Fibroblast of villous mesenchyme (primary cell): ENCODE data around the gene KRR1. TPM values are rescaled to one million over a fixed set of nuclear protein-coding genes. Genes with fewer than 3 reads are reported as not detected.
"Not testable (repeated sequence)": the region's sequence is repeated elsewhere in the genome, so short reads cannot be mapped to it uniquely, and the experiment has no call there.

Experiments
- DNase-seq: peaks from one replicate; pipeline ENCODE4 v3.0.0-alpha.2; 2010; ENCODE audit warnings: low read depth
- H3K4me3 ChIP-seq: 2 replicates; pipeline ENCODE4 v1.5.1; 2011; ENCODE audit warnings: low read depth, mild to moderate bottlenecking, low read length
- CTCF ChIP-seq: IDR thresholded peaks from 2 replicates; pipeline ENCODE4 v1.5.1; 2012; ENCODE audit warnings: low read depth, mild to moderate bottlenecking, low read length; ENCODE audit not compliant: insufficient read depth
- total RNA-seq: library from RNA; depleted of rRNA; stranded (reverse); fragments of >200 nt; gene quantifications from 2 replicates; pipeline ENCODE4 v1.2.3, GENCODE V29; 2012

KRR1 gene
- total RNA-seq, 1 donor, result 31.1 TPM

GRCh38 chr12:75526655-75527511, 15.5 kb upstream of the KRR1 start:
- peak; percentile 71 for DNase-seq
- TF ChIP-seq CTCF, result peak; percentile 64
- H3K4me3 ChIP-seq, result no peak overlapping the region

GRCh38 chr12:75525263-75525662, 13.9 kb upstream of the KRR1 start:
- peak; percentile 28 for DNase-seq
- no peak overlapping the region for H3K4me3 ChIP-seq
- peak; percentile 47 for TF ChIP-seq CTCF

- not testable (repeated sequence) for DNase-seq, H3K4me3 ChIP-seq
Observed at GRCh38 chr12:75522124-75522523, 10.7 kb upstream of the KRR1 start.

- not testable (repeated sequence) for DNase-seq, H3K4me3 ChIP-seq
Observed at GRCh38 chr12:75521224-75521623, 9.8 kb upstream of the KRR1 start.

GRCh38 chr12:75509621-75510020, 1.8 kb downstream of the KRR1 start:
- no peak for DNase-seq
- TF ChIP-seq CTCF, result no peak
- H3K4me3 ChIP-seq, result no peak overlapping the region

GRCh38 chr12:75508159-75508558, 3.2 kb downstream of the KRR1 start:
- no peak for DNase-seq
- TF ChIP-seq CTCF, result no peak
- no peak overlapping the region for H3K4me3 ChIP-seq

- H3K4me3 ChIP-seq, result no peak overlapping the region
- TF ChIP-seq CTCF, result no peak
- DNase-seq, result no peak
Observed at GRCh38 chr12:75507086-75507485, 4.3 kb downstream of the KRR1 start.

GRCh38 chr12:75505706-75506312, 5.6 kb downstream of the KRR1 start:
- no peak overlapping the region for H3K4me3 ChIP-seq
- TF ChIP-seq CTCF, result peak; percentile 68
- peak; percentile 60 for DNase-seq
